GM18526 (cell line): Measurements from ENCODE around the gene ASTN1.

Experiments
- POLR2A ChIP-seq: IDR thresholded peaks from 3 replicates; pipeline ENCODE4 v1.6.1; 2011; ENCODE audit not compliant: insufficient read length; ENCODE audit errors: extremely low read depth

ASTN1 gene

GRCh38 chr1:176919386-176920378, 244.8 kb downstream of the ASTN1 start:
- TF ChIP-seq POLR2A: no peak

- no peak for TF ChIP-seq POLR2A
Measured at GRCh38 chr1:176905648-176906047, 258.9 kb downstream of the ASTN1 start.

DNA sequence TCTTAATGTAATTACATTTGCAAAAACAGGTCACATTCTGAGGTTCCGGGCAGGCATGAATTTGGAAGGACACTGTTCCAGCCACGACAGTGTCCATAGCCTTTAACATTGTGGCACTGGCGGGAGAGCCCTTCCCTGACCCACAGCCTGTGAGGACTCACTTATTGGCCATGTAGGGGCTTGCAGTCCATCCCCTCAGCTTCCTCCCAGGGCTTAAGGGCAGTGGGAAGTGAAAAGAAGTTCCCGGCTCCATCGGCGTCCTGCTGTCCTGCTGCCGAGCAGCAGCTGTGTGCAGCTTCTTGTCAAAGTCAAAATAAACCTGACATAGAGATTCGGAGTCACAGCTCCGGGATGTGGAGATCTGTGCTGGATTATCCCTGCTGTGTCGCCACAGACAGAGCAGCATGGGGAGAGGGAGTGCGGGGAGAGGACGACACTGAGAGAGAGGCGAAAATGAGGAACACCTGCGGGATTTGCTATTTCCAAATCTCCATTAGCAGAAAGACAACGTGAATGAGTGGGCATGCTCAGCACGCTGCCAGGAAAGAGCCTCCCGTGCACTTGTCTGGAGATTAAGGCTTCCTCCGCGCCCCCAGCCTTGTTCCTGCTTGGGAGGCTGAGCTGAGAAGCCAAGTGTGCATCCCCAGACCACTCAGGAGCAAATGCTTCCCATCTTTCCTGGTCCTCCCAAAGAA, 260.3 kb downstream of the ASTN1 start:
- no peak for TF ChIP-seq POLR2A

GRCh38 chr1:176903474-176903873, 261.0 kb downstream of the ASTN1 start:
- no peak for TF ChIP-seq POLR2A

DNA sequence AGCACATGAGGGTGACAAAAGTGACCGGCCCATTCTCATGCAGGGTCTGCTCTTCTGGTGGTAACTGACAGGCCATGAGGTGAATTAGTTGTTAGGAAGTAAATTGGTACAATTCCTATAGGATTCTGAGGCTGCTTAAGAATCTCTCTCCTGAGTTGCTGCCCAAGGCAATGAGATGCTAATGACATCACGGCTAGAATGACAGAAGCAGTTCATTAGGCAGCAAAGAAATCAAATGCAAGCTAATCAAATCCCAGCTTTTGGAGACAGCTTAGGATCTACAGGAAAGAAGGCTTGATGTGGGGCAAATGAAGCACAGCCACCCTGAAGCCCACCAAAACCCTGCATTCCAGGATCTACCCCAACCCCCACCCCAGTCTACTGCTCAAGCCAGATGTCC, 265.2 kb downstream of the ASTN1 start:
- TF ChIP-seq POLR2A: no peak

GRCh38 chr1:176897350-176898236, 266.9 kb downstream of the ASTN1 start:
- no peak for TF ChIP-seq POLR2A

DNA sequence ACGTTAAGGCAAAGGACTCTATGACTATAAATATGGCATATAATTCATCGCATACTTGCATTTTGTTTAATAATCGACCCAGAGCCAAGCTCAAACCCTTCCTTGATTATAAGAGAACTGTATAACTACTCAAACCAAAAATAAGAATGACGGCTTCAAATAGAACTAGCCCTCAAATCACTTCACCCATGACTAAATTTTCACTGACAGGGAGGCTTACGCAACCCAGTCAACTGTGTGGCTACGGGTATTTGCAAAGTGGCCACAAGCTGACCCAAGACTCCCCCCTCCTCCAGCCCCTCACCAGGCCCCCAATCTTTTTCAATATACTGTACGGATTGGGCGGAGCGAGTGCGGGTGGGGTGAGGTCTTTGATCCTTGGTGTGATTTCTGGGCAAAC, 268.3 kb downstream of the ASTN1 start:
- no peak for TF ChIP-seq POLR2A

DNA sequence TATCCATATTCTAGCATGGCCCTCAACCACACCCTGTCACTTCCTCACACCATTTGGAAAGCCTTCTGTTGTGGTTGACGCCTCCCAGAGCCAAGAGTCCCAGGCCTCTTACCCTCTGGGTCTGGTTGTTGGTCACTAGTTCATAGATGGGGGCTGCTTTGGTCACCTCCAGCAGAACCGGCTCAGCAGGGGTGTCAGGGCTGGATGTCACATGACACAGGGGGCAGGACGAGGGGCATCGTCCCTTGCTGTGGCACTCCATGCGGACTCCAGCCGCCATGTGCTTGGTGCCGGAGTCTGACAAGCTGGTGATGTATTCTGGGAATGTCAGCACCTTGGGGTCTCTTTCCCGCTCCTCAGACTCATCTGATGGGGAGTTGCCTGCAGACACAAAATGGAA, 270.1 kb downstream of the ASTN1 start:
- TF ChIP-seq POLR2A: no peak

- no peak for TF ChIP-seq POLR2A
Measured at GRCh38 chr1:176893625-176894352, 270.7 kb downstream of the ASTN1 start.

- no peak for TF ChIP-seq POLR2A
Measured at GRCh38 chr1:176888471-176889032, 276.0 kb downstream of the ASTN1 start.

DNA sequence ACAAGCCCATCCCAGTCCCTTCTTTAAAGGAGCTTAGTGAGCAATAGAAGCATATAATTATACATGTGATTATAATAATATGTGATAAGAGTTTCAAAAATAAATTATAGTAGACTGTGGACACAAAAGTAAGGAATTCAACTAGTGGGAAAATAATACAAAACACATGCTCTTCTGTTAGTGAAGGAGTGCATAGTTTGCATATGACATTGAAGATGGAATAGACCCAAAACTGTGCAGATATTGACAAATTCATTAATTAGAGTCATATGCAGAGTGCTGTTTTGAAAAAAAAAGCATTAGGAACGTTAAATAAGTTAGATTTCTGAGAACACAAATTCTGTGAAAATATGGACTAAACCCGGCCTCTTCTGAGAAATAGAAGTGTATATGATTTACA, 278.8 kb downstream of the ASTN1 start:
- TF ChIP-seq POLR2A: no peak

- no peak for TF ChIP-seq POLR2A
Measured at GRCh38 chr1:176885341-176885740, 279.2 kb downstream of the ASTN1 start.

- no peak for TF ChIP-seq POLR2A
Measured at GRCh38 chr1:176884911-176885310, 279.6 kb downstream of the ASTN1 start.

GRCh38 chr1:176884286-176884685, 280.2 kb downstream of the ASTN1 start:
- TF ChIP-seq POLR2A: no peak

DNA sequence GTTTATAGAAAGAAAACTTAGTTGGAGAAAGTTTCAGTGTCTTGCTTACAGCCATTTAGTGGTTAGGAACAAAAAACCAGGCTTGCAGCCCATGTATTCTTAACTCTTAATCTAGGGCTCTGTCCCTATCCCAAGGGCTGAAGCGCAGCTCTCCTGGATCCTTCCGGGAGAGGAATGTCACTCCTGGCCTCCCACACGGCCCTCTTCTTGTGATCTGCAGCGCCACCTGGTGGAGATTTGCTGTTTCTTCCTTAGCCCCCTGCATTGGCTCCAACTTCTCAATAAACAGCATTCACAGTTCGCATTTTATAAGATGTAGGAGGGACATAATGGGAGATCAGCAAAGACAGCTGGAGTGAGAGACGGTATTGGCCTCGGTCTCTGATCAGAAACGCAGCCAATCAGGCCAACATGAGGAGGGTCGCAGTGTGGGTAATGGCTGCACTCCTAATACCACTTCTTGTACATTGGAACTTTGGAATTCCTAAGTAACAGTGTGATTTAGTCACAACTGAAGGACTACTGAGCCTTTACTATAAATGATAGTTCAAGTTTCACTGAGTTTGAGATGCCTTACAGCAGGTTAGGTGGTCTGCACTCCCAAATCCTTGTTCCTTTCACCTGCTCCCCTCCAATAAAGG, 283.4 kb downstream of the ASTN1 start:
- no peak for TF ChIP-seq POLR2A
